Measurements from ENCODE around the gene ELP2.

Gene ELP2

DNA sequence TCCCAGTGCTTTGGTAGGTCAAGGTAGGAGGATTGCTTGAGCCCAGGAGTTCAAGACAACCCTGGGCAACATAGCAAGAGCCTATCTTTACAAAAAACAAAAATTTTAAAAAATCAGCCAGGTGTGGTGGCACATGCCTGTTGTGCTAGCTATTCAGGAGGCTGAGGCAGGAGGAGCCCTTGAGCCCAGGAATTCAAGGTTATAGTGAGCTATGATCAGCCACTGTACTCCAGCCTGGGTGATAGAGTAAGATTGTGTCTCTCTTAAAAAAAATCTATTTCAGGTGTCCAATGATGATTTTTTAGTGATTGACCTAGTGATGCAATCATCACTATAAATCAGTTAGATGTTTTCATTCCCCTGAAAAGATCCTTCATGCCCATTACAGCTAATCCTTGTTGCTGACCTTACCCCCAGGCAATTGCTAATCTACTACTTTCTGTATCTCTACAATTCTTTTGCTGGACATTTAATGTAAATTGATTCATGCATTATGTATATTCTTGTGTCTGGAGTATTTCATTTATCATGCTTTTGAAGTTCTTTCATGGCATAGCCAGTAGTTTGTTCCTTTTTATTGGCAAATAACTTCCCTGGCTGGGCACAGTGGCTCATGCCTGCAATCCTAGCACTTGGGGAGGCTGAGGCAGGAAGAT is 67.9 kb downstream of the ELP2 start:
- Histone ChIP-seq H4K91ac (ENCODE audit: low read length) (no peak overlapping the region), H2AK5ac (ENCODE audit: low read length, severe bottlenecking) (no peak overlapping the region), H3K4me1 (ENCODE audit: control insufficient read depth, insufficient read depth, low read depth, low read length) (no peaks in the 10 kb centered on the region), H2AFZ (ENCODE audit: low read depth, low read length) (no peak overlapping the region), H2BK12ac (ENCODE audit: low read length in 2 of 2) (no peak overlapping the region), H2BK5ac (ENCODE audit: low read depth, low read length, poor library complexity, severe bottlenecking) (no peak overlapping the region), H3K27me3 (ENCODE audit: control insufficient read depth in 1 of 2, insufficient read depth in 1 of 2, low read length in 2 of 2) (no peaks in the 10 kb centered on the region), H3K4me2 (ENCODE audit: low read length, poor library complexity, severe bottlenecking) (no peak overlapping the region), H3K36me3 (ENCODE audit: control insufficient read depth in 1 of 2, insufficient read depth in 2 of 2, low read depth in 1 of 2, low read length in 2 of 2) (peaks cover 26 to 40% of the 10 kb centered on the region in 2 experiments), H3K9ac (ENCODE audit: low read length) (no peak overlapping the region), H3K9me3 (ENCODE audit: control insufficient read depth, low read length) (no peaks in the 10 kb centered on the region), H3K4ac (ENCODE audit: low read depth in 1 of 2, low read length in 2 of 2) (no peak overlapping the region), H2BK15ac (ENCODE audit: low read depth, poor library complexity, severe bottlenecking) (no peak overlapping the region), H3K79me1 (replicated peaks; ENCODE audit: low read length, poor library complexity, severe bottlenecking) (peaks cover 31% of the 10 kb centered on the region), H3K23ac (ENCODE audit: low read length in 2 of 2) (no peak overlapping the region), H3K18ac (ENCODE audit: low read depth in 1 of 2, low read length in 2 of 2) (no peak overlapping the region), H4K8ac (ENCODE audit: low read length) (no peak overlapping the region), H3K4me3 (ENCODE audit: insufficient read depth in 1 of 2, low read depth in 1 of 2, low read length in 2 of 2) (no peak overlapping the region), H3K27ac (ENCODE audit: low read length, poor library complexity, severe bottlenecking) (no peak overlapping the region), H3K14ac (ENCODE audit: low read length in 2 of 2) (no peak overlapping the region), H2BK120ac (ENCODE audit: low read depth, low read length) (no peak overlapping the region)
- DNase-seq, result no peak

DNA sequence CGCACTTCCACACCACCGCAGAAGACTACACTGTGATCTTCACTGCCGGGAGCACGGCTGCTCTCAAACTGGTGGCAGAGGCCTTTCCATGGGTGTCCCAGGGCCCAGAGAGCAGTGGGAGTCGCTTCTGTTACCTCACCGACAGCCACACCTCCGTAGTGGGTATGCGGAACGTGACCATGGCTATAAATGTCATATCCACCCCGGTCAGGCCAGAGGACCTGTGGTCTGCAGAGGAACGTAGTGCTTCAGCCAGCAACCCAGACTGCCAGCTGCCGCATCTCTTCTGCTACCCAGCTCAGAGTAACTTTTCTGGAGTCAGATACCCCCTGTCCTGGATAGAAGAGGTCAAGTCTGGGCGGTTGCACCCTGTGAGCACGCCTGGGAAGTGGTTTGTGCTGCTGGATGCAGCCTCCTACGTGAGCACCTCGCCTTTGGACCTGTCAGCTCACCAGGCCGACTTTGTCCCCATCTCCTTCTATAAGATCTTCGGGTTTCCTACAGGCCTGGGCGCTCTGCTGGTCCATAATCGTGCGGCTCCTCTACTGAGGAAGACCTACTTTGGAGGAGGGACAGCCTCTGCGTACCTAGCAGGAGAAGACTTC is 70.1 kb downstream of the ELP2 start:
- Histone ChIP-seq H2AFZ (ENCODE audit: low read depth, low read length) (no peak overlapping the region), H2AK5ac (ENCODE audit: low read length, severe bottlenecking) (no peak overlapping the region), H4K8ac (ENCODE audit: low read length) (no peak overlapping the region), H3K27ac (ENCODE audit: low read length, poor library complexity, severe bottlenecking) (no peak overlapping the region), H3K9me3 (ENCODE audit: control insufficient read depth, low read length) (no peaks in the 10 kb centered on the region), H3K9ac (ENCODE audit: low read length) (no peak overlapping the region), H3K14ac (ENCODE audit: low read length in 2 of 2) (no peak overlapping the region), H3K4me3 (ENCODE audit: insufficient read depth in 1 of 2, low read depth in 1 of 2, low read length in 2 of 2) (no peak overlapping the region), H2BK5ac (ENCODE audit: low read depth, low read length, poor library complexity, severe bottlenecking) (no peak overlapping the region), H3K4me1 (ENCODE audit: control insufficient read depth, insufficient read depth, low read depth, low read length) (no peaks in the 10 kb centered on the region), H4K91ac (ENCODE audit: low read length) (no peak overlapping the region), H2BK15ac (ENCODE audit: low read depth, poor library complexity, severe bottlenecking) (no peak overlapping the region), H2BK12ac (ENCODE audit: low read length in 2 of 2) (no peak overlapping the region), H3K79me1 (replicated peaks; ENCODE audit: low read length, poor library complexity, severe bottlenecking) (peaks cover 27% of the 10 kb centered on the region), H3K27me3 (ENCODE audit: control insufficient read depth in 1 of 2, insufficient read depth in 1 of 2, low read length in 2 of 2) (no peaks in the 10 kb centered on the region), H3K4me2 (ENCODE audit: low read length, poor library complexity, severe bottlenecking) (no peak overlapping the region), H3K18ac (ENCODE audit: low read depth in 1 of 2, low read length in 2 of 2) (no peak overlapping the region), H3K23ac (ENCODE audit: low read length in 2 of 2) (no peak overlapping the region), H2BK120ac (ENCODE audit: low read depth, low read length) (no peak overlapping the region), H3K4ac (ENCODE audit: low read depth in 1 of 2, low read length in 2 of 2) (no peak overlapping the region), H3K36me3 (ENCODE audit: control insufficient read depth in 1 of 2, insufficient read depth in 2 of 2, low read depth in 1 of 2, low read length in 2 of 2) (peaks cover 29 to 48% of the 10 kb centered on the region in 2 experiments)
- DNase-seq, result no peak
- 81% methylated on average over 22 of the region's 22 CpGs for WGBS

DNA sequence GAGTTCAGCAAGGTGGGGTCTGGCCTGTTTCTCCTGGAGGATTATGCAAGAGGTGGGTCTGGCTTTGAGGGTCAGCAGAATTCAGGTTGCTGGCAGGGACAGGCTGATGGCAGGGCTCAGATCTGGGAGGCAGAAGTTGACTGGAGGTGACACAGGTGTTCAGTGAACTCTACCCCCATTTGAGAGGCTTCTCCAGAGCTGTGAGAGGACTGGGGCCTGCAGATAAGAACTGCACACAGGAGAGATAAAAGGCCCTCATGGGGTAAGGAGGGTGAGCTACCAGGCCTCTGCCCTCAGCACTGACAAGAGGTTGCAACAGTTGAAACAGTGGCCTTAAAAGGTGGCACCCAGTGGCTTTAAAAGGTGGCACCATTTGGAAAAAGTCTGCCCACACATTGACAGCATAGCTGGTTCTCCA is 70.7 kb downstream of the ELP2 start:
- Histone ChIP-seq H2BK15ac (ENCODE audit: low read depth, poor library complexity, severe bottlenecking) (peak overlapping the region; percentile 19), H3K9ac (ENCODE audit: low read length) (no peak overlapping the region), H3K9me3 (ENCODE audit: control insufficient read depth, low read length) (no peaks in the 10 kb centered on the region), H3K4me2 (ENCODE audit: low read length, poor library complexity, severe bottlenecking) (no peak overlapping the region), H3K27me3 (ENCODE audit: control insufficient read depth in 1 of 2, insufficient read depth in 1 of 2, low read length in 2 of 2) (no peaks in the 10 kb centered on the region), H3K79me1 (replicated peaks; ENCODE audit: low read length, poor library complexity, severe bottlenecking) (peaks cover 22% of the 10 kb centered on the region), H2AK5ac (ENCODE audit: low read length, severe bottlenecking) (no peak overlapping the region), H3K14ac (ENCODE audit: low read length in 2 of 2) (no peak overlapping the region), H4K91ac (ENCODE audit: low read length) (no peak overlapping the region), H3K18ac (ENCODE audit: low read depth in 1 of 2, low read length in 2 of 2) (no peak overlapping the region), H3K4me3 (ENCODE audit: insufficient read depth in 1 of 2, low read depth in 1 of 2, low read length in 2 of 2) (no peak overlapping the region), H3K4ac (ENCODE audit: low read depth in 1 of 2, low read length in 2 of 2) (no peak overlapping the region), H3K4me1 (ENCODE audit: control insufficient read depth, insufficient read depth, low read depth, low read length) (no peaks in the 10 kb centered on the region), H2BK120ac (ENCODE audit: low read depth, low read length) (no peak overlapping the region), H4K8ac (ENCODE audit: low read length) (no peak overlapping the region), H2AFZ (ENCODE audit: low read depth, low read length) (no peak overlapping the region), H2BK12ac (ENCODE audit: low read length in 2 of 2) (no peak overlapping the region), H3K23ac (ENCODE audit: low read length in 2 of 2) (no peak overlapping the region), H2BK5ac (ENCODE audit: low read depth, low read length, poor library complexity, severe bottlenecking) (no peak overlapping the region), H3K27ac (ENCODE audit: low read length, poor library complexity, severe bottlenecking) (no peak overlapping the region), H3K36me3 (ENCODE audit: control insufficient read depth in 1 of 2, insufficient read depth in 2 of 2, low read depth in 1 of 2, low read length in 2 of 2) (peaks cover 29 to 52% of the 10 kb centered on the region in 2 experiments)
- DNase-seq, result no peak

DNA sequence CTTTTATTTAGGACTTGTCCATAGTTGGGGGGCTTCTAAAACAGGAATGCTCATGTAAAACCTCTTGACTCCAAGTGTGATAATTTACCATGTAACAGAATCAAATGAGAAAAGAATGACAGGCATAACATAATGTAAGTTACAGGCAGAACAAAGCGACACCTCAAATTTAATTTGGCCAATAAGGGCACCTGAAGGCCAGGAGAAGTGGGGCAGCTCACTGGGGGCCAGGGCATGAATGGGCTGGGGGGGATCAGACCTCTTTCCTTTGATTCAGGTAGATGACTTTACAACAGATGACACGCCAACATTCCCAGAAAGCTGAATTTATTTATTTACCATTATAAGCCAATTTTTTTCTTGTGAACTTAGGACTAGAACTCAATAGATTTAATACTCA is 72.1 kb downstream of the ELP2 start:
- Histone ChIP-seq H3K9me3 (ENCODE audit: control insufficient read depth, low read length) (no peaks in the 10 kb centered on the region), H2AFZ (ENCODE audit: low read depth, low read length) (no peak overlapping the region), H3K27ac (ENCODE audit: low read length, poor library complexity, severe bottlenecking) (no peak overlapping the region), H3K9ac (ENCODE audit: low read length) (no peak overlapping the region), H4K91ac (ENCODE audit: low read length) (no peak overlapping the region), H3K4me1 (ENCODE audit: control insufficient read depth, insufficient read depth, low read depth, low read length) (no peaks in the 10 kb centered on the region), H3K14ac (ENCODE audit: low read length in 2 of 2) (no peak overlapping the region), H3K18ac (ENCODE audit: low read depth in 1 of 2, low read length in 2 of 2) (no peak overlapping the region), H3K27me3 (ENCODE audit: control insufficient read depth in 1 of 2, insufficient read depth in 1 of 2, low read length in 2 of 2) (no peaks in the 10 kb centered on the region), H3K23ac (ENCODE audit: low read length in 2 of 2) (no peak overlapping the region), H3K4me2 (ENCODE audit: low read length, poor library complexity, severe bottlenecking) (no peak overlapping the region), H3K4me3 (ENCODE audit: insufficient read depth in 1 of 2, low read depth in 1 of 2, low read length in 2 of 2) (no peak overlapping the region), H3K36me3 (ENCODE audit: control insufficient read depth in 1 of 2, insufficient read depth in 2 of 2, low read depth in 1 of 2, low read length in 2 of 2) (peaks cover 34 to 47% of the 10 kb centered on the region in 2 experiments), H2BK5ac (ENCODE audit: low read depth, low read length, poor library complexity, severe bottlenecking) (no peak overlapping the region), H2AK5ac (ENCODE audit: low read length, severe bottlenecking) (no peak overlapping the region), H3K79me1 (replicated peaks; ENCODE audit: low read length, poor library complexity, severe bottlenecking) (peaks cover 14% of the 10 kb centered on the region), H2BK12ac (ENCODE audit: low read length in 2 of 2) (no peak overlapping the region), H2BK120ac (ENCODE audit: low read depth, low read length) (no peak overlapping the region), H3K4ac (ENCODE audit: low read depth in 1 of 2, low read length in 2 of 2) (no peak overlapping the region), H2BK15ac (ENCODE audit: low read depth, poor library complexity, severe bottlenecking) (no peak overlapping the region), H4K8ac (ENCODE audit: low read length) (no peak overlapping the region)
- WGBS, result 100% methylated on average over 1 of the region's 2 CpGs
- no peak for DNase-seq
